HG03045 (cell line): ENCODE data around the gene RPS6KA5.
"Not testable (repeated sequence)": the region's sequence is repeated elsewhere in the genome, so short reads cannot be mapped to it uniquely, and the experiment has no call there.

Experiments used
- ATAC-seq: cut with Tn5 transposase; IDR thresholded peaks from one replicate; pipeline ENCODE4 v1.9.1; 2021; ENCODE audit warnings: mild to moderate bottlenecking, moderate library complexity; ENCODE audit not compliant: unreplicated experiment

The RPS6KA5 gene

DNA sequence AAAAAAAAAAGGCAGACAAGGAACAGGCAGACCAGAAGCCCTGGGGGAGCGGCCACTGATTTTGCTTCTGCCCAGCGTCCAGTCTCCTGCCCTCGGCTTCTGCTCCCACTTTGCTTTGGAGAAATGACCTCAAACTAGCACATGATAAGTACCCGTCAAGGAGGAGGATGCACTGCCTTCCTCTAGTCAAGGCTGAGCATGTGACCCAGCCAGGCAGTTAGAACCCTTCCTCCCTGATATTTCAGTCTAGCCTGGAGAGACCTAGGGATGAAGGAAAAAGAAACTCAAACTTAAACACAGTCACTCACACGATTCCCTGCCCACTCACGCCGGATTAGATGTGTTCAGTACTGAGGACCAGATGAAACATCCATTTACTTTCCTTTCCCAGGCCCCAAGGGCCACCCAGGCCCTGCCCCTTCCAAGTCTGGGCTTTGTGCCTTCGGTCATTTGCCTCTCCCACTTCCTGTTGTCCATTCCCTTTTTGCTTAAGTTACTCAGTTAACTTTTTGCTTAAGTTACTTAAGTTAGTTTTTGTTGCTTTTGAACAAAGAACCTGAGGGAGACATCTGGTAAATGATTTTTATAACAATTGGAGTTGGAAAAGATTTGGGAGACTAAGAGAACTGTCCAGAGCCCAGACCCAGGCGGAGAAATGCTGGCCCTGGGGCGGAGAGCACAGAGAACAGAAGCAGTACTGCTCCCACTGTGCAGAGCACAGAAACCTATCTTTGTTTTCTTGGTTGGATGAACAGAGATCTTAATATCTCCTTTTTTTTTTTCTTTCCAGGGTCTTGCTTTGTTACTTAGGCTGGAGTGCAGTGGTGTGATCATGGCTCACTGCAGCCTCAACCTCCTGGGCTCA, 221.2 kb downstream of the RPS6KA5 start:
- no peak for ATAC-seq

DNA sequence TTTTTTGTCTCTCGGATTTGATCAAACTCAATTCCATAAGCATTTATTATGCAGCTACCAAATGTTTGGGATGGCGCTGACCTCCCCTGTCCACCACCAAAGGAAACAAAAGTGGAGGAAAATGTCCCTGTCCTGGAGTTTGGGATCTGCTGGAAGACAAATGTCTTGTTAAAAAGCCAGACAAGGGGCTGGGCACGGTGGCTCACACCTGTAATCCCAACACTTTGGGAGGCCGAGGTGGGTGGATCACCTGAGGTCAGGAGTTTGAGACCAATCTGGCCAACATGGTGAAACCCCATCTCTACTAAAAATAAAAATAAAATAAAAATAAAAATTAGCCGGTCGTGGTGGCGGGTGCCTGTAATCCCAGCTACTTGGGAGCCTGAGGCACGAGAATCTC, 221.9 kb downstream of the RPS6KA5 start:
- not testable (repeated sequence) for ATAC-seq

DNA sequence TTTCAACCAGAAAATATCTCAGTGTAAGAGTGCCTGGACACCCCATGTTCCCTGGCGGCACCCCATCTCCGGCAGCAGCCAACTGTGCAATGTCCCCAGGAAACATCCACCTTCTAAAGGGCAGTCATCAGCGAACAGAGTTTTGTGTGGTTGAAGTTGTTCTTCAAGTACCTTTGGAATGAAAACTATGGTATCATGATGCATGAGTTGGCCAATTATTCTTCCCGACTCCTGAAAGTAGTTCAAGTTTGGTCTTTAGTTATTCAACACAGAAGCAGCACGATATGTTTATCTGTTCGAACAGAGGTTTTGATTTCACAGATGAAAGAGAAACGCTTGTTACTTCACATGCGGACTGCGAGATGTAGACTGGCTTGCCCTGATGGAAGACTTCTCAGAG, 223.1 kb downstream of the RPS6KA5 start:
- no peak for ATAC-seq

DNA sequence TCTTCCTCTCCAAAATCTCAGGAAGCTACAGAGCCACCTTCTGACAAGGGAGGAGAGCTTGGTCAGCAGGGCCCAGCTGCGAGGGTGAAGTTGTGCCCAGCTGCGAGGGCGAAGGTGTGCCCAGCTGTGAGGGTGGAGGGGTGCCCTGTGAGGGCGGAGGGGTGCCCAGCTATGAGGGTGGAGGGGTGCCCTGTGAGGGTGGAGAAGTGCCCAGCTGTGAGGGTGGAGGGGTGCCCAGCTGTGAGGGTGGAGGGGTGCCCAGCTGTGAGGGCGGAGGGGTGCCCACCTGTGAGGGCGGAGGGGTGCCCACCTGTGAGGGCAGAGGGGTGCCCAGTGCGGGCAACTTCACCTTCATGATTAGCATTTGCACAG, 223.8 kb downstream of the RPS6KA5 start:
- ATAC-seq, result no peak

GRCh38 chr14:90831821-90832220, 228.6 kb downstream of the RPS6KA5 start:
- ATAC-seq, result no peak

GRCh38 chr14:90830931-90831701, 229.3 kb downstream of the RPS6KA5 start:
- no peak for ATAC-seq

- ATAC-seq, result no peak
These were observed 230.8 kb downstream of the RPS6KA5 start for GRCh38 chr14:90829677-90830076.

- no peak for ATAC-seq
These were observed 231.6 kb downstream of the RPS6KA5 start for GRCh38 chr14:90828642-90829487.

- peak; percentile 100 for ATAC-seq
These were observed 232.4 kb downstream of the RPS6KA5 start for GRCh38 chr14:90827919-90828610.

DNA sequence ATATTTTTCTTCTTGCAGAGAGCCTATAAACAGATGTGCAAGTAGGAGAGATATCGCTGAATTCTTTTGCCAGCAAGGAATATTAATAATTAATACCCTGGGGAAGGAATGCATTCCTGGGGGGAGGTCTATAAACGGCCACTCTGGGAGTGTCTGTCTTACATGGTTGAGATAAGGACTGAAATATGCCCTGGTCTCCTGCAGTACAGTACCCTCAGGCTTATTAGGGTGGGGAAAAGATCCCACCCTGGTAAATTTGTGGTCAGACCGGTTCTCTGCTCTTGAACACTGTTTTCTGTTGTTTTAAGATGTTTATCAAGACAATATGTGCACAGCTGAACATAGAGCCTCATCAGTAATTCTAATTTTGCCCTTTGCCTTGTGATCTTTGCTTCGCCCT, 236.9 kb downstream of the RPS6KA5 start:
- not testable (repeated sequence) for ATAC-seq

DNA sequence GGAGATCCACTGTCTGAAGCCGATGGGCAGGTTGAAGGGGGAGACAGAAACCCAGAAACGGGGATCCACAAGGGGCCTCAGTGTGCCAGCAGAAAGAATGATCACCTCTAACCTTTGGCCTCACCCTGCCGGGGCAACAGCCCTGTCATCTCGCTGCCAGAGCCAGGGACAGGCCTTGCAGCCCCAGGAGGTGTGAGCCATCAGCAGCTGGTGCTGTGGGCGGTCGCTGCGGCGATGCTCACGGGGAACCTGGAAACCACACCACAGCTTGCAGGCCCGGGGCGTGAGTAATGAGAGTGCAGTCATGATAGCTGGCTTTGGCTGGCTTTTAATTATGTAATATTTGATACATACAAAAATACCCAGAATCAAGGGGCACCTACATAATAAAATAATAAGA, 239.5 kb downstream of the RPS6KA5 start:
- ATAC-seq, result no peak

GRCh38 chr14:90819734-90820393, 240.6 kb downstream of the RPS6KA5 start:
- ATAC-seq, result no peak

DNA sequence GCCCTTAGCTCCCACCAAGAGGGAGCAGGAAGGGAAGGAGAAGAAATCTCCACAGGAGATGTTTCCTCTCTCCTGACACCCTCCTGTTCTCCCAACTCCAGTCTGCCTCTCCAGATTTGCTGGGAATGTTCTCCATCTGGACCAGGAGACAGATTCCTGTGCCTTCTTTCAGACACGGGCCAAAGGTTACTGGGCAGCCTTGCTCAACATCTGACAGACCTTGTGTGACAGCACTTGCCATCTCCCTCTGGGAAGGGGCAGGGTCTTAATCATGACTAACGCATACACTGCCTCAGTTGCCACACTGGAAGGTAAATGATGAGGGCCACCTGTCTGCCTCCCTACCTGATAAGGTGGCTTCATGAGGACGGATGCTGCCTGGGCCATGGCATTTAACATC, 241.7 kb downstream of the RPS6KA5 start:
- ATAC-seq, result no peak

DNA sequence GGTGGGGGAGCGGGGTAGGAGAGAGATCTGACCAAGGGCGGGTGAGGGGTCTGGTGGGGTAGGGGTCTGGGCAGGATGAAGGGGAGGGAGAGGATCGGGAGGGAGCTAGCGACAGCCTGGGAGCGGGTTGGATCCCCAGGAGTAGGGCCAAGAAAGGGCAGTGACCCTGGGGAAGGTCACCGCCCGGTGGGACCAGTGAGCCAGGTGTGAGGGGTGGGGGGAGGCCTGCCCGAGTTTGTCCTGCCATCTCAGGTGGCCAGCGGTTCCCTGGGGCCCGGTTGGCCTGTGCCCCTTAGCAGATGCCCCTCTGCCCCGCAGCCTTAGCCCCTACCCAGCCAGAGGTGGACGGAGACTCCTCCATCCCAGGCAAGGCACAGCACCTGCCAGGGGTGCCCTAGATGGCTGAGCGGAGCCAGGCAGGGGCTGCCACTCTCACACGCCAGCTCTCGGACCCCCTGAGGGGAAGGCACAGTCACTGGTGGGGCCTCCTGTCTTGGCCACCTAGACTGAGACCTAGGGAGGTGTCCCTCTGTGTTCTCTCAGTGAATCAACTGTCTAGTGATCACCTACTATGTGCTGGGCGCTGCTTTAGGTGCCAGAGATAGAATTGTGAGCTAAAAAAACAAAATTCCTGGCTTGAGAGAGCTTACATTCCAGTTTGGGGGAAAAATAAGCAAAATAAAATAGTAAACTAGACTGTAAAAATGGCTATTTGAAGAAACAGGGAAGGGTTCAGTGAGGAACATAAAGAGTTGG, 243.6 kb downstream of the RPS6KA5 start:
- ATAC-seq, result no peak

DNA sequence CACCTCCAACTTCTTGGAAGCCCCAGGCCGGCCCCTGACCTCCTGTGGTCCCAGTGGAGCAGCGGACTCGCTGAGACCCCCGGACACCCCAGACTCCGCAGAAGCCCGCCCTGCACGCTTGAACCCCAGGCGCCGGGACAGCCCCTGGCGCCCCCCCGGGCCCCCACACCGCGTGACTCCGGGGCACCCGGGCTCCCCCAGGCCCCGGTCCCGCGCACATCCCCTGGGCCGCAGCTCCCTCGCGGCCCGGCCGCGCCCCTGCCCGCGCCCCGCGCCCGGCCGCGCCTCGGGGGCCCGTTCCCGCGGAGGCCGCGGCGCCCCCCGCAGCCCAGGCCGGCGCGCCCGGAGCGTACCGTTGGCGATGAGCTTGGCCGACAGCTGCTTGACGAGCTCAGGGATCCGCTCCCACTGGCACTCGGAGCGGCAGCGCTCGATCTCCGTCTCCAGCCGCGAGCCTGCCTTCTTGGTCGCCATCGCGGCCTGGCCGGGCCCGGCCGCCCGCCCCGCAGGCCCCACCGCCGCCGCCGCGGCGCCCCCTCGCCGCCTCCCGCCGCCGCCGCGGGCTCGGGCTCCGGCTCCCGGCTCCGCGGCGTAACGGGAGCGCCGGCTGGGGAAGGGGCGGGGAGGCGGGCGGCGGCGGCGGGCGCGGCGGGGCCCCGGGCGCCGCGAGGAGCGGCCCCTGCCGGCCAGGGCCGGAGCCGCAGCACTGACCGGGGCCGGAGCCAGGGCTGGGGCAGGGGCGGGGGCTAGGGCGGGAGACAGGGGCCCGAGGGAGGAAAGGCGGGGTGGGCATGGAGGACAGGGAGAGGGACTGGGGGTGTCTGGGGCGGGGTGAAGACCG, 244.4 kb downstream of the RPS6KA5 start, which contains the start of gene TTC7B:
Gene TTC7B, minus strand, starts transcription at position 609 of the 841 bp plus-strand sequence. Its CDS starts 135 bp downstream, at position 474.
- no peak for ATAC-seq

DNA sequence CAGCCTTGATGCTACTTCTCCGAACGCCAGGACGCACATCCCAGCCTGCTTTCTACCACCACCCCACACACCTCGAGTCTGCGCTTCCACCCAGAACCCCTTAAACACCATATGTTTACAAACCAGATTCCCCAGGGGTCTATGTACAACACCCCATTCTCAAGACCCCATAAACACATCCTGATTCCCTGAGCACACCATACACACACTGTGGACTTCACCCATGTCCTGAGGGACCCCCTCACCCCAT, 244.9 kb downstream of the RPS6KA5 start:
- ATAC-seq, result no peak

GRCh38 chr14:90814806-90815571, 245.5 kb downstream of the RPS6KA5 start:
- no peak for ATAC-seq

DNA sequence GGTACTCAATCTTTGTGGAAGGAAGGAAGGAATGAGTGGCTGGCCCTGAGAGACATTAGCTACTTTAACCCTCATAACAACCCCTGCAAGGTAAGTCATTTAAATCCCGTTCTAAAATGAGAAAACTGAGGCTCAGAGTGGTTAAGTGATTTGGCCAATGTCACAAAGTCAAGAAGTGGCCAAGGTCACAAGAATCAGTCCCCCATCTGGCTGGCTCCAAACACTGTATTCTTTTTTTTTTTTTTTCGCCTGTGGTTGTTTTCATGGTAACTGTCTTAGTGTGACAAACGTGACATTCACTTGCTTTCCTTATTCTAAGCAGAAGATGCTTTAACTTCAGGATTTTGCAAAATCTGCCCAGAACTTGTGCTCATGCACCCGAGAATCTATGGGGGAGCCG, 247.0 kb downstream of the RPS6KA5 start:
- no peak for ATAC-seq
